RWPE1 (cell line): ENCODE measurements around the gene C1orf174.

Source experiments
- CTCF ChIA-PET: fragments of 350-600 bp; sonication (Branson Sonifier 250); formaldehyde crosslinking; extraction: SDS; loops from one replicate; lab custom pipeline; 2021; lab: Yijun Ruan, JAX
- POLR2A ChIA-PET: fragments of 400-600 bp; formaldehyde crosslinking; extraction: SDS; loops from one replicate; lab custom pipeline; 2020; ENCODE audit warnings: antibody characterized with exemption; ENCODE audit not compliant: low non-redundant PET; lab: Yijun Ruan, JAX
- DNase-seq: peaks from one replicate; pipeline ENCODE4 v3.0.0; 2012; ENCODE audit warnings: low spot score
- H3K27ac ChIP-seq: fragments of 450-650 bp; 2 replicates; pipeline ENCODE4 v1.5.1; 2017
- TF ChIP-seq, protein P1 (sequence below): fragments of 450-650 bp; conservative IDR thresholded peaks from 2 replicates; pipeline ENCODE4 v1.5.1; 2017; ENCODE audit warnings: low read depth, mild to moderate bottlenecking

C1orf174 gene

DNA sequence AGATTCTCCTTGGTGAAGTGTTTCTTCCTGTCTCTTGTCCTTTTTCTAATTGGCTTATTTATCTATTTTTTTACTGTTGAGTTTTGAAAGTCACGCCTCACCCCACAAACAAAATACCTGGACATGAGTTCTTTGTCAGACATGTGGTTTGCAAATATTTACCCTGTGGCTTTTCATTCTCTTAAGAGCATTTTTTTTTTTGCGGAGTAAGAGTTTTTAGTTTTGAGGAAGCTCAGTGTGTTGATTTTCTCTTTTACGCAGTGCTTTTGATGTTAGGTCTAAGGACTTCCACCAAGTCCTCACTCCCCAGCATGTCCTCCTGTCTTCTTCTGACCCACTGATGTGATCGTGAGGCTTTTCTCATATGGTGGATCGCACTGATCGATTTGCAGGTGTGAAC, 35.2 kb downstream of the C1orf174 start:
- CTCF ChIA-PET, result no interaction called here

DNA sequence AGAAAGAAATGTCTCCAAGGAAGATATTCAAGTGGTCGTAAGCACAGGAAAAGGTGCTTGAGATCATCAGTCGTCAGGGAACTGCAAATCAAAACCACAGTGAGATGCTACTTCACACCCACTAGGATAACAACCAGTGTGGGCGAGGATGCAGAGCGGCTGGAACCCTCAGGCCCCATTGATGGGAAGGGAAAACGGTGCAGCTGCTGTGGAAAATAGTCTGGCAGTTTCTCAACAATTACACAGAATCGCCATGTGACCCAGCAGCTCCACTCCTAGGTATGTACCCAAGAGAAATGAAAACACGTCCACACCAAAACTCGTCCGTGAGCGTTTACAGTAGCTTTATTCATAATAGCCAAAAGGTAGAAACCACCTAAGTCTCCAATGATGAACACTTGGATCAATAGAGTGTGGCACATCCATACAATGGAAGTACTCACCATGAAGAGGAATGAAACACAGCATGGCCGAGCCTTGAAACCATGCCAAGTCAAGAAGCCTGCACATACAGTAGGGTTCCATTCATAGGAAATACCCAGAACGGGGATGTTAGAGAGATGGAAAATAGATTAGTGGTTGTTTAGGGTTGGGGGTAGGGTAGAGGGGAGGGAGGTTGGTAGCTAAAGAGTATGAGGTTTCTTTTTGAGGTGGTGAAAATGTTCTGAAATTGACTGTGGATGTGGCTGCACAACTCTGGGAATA, 36.7 kb downstream of the C1orf174 start:
- H3K27ac ChIP-seq, result no peak overlapping the region
- TF ChIP-seq, protein P1, sequence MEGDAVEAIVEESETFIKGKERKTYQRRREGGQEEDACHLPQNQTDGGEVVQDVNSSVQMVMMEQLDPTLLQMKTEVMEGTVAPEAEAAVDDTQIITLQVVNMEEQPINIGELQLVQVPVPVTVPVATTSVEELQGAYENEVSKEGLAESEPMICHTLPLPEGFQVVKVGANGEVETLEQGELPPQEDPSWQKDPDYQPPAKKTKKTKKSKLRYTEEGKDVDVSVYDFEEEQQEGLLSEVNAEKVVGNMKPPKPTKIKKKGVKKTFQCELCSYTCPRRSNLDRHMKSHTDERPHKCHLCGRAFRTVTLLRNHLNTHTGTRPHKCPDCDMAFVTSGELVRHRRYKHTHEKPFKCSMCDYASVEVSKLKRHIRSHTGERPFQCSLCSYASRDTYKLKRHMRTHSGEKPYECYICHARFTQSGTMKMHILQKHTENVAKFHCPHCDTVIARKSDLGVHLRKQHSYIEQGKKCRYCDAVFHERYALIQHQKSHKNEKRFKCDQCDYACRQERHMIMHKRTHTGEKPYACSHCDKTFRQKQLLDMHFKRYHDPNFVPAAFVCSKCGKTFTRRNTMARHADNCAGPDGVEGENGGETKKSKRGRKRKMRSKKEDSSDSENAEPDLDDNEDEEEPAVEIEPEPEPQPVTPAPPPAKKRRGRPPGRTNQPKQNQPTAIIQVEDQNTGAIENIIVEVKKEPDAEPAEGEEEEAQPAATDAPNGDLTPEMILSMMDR, result no peak
- CTCF ChIA-PET, result no interaction called here
- POLR2A ChIA-PET, result no interaction called here
- DNase-seq, result no peak

More for the DNA sequence above, 35.2 kb downstream of the C1orf174 start:
- DNase-seq, result no peak
- H3K27ac ChIP-seq, result no peak overlapping the region
- TF ChIP-seq, protein P1, result no peak
- POLR2A ChIA-PET, result no interaction called here

DNA sequence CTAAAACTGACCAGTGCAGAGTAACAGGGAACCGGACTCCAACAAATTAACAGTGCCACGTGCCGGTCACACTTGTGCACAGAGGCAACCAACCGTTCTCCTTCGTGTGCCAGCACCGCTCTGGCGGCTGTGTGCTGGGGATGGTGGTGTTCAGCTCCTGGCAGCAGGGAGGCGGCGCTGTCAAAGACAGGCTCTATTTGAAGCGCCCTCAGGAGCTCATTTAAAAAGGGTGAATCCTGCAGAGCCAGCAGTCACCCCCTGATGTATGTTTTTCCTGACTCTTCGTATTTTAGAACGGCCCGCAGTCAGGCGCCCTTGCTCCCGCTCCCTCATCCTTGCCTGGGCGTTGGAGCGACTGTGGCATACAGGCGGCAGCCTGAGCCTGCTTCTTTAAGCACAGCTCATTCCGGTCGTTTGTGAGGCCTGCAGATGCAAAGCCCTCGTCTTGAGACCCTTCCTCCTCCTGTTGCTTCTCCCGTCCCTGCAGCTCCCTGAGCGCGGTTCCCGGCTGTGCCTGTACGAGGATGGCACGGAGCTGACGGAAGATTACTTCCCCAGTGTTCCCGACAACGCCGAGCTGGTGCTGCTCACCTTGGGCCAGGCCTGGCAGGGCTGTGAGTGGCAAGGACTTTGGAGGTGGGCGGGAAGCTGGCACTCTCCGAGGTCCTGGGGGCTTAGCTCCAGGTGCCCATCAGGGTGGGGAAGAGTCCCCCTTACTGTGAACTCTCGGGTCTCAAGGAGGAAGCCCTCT, 41.7 kb downstream of the C1orf174 start:
- peak overlapping the region; percentile 83 for H3K27ac ChIP-seq
- TF ChIP-seq, protein P1, result peak; percentile 20; the same call in 1 of the 2 replicates
- ChIA-PET POLR2A (no interaction called here), CTCF (interaction anchor here (0.7 to 1.4 kb wide), 2 partner anchors 11 to 74 kb away, joined by 3 to 5 read pairs; no protein-coding TSS in a partner anchor)
- DNase-seq, result peak; percentile 20

DNA sequence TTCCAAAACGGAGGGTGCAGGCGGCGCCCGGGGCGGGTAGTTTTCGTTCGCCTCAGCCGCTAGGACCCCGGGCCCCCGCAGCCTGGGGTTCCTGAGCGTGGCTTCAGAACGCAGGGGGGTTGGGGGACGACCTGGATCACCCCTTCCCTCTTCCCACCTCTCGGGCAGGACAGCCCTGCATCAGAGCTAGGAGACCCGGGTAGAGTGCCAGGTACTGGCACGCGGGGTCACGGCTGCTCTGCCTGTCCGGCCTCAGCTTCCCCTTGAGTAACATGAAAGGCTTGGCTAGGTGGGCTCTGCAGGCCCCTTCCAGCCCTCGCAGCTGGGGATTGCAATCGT, 42.3 kb downstream of the C1orf174 start:
- ChIA-PET POLR2A (interaction anchor here (0.7 kb wide), 1 partner anchor 25 kb away, joined by 4 read pairs; no protein-coding TSS in a partner anchor), CTCF (interaction anchor here (0.7 to 1.4 kb wide), 3 partner anchors 11 to 75 kb away, joined by 3 to 5 read pairs (median 3); no protein-coding TSS in a partner anchor)
- no peak for DNase-seq
- peak overlapping the region; percentile 83 for H3K27ac ChIP-seq
- TF ChIP-seq, protein P1, result no peak

DNA sequence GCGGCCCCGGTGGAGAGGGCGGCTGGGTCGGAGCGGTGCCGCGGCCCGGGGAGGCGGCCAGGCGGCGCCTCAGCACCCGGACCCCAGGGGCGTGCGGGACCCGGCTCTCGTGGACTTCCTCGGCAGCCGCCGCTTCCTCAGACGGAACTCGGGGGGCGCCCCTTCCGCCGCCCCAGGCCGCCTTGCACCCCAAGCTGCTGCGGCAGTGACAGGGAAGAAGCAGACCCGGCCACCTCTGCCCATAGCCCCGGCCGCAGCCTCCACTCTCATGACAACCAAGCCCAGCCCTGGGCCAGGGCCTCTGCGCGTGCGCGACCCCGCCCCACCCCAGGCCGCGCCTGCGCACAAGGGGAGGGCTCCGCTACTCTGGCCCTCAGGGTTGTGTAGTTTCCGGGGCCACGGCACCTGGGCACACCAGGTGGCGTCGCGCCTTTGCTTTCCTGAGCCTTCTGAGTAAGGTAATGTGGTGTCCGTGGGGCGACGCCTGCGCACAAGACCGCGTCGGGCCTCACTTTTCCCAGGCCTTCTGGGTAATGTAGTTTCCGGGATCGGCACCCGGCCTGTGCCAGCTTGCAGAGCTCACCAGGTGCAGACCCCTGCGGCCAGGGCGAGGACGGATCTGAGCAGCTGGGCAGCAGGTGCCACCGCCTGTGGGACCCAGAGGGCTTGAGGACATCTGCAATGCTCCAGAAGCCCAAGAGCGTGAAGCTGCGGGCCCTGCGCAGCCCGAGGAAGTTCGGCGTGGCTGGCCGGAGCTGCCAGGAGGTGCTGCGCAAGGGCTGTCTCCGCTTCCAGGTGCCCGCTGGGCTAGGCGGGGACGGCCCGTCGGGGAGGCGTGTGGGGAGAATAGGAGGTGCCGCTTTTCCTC, 42.9 kb downstream of the C1orf174 start, which contains the start of the genes CEP104 and DFFB:
CEP104 (minus strand) TSS at position 289 of the 868 bp plus-strand sequence. CDS start 4,804 bp downstream, outside the sequence.
DFFB (plus strand) TSS at position 554 of the 868 bp plus-strand sequence; CDS start at position 682, 128 bp downstream.
- DNase-seq, result peak; percentile 99
- TF ChIP-seq, protein P1, result peak; percentile 54
- peak within 1 kb of the TSS; percentile 83 for H3K27ac ChIP-seq
- ChIA-PET POLR2A (interaction anchor here (0.7 kb wide), 1 partner anchor 26 kb away, joined by 4 read pairs; no protein-coding TSS in a partner anchor), CTCF (interaction anchor here (0.7 to 1.4 kb wide), 3 partner anchors 12 to 1320 kb away, joined by 3 read pairs; no protein-coding TSS in a partner anchor)
